Cerebellar cortex (tissue), 1 donor: Measurements from ENCODE around the gene HEPN1.
A peak's percentile ranks its signal among the peaks of the same experiment; 100 is the strongest.

Experiments
- DNase-seq: peaks from one replicate; pipeline ENCODE4 v3.0.0-alpha.2; 2015; ENCODE audit warnings: low spot score

The HEPN1 gene

DNA sequence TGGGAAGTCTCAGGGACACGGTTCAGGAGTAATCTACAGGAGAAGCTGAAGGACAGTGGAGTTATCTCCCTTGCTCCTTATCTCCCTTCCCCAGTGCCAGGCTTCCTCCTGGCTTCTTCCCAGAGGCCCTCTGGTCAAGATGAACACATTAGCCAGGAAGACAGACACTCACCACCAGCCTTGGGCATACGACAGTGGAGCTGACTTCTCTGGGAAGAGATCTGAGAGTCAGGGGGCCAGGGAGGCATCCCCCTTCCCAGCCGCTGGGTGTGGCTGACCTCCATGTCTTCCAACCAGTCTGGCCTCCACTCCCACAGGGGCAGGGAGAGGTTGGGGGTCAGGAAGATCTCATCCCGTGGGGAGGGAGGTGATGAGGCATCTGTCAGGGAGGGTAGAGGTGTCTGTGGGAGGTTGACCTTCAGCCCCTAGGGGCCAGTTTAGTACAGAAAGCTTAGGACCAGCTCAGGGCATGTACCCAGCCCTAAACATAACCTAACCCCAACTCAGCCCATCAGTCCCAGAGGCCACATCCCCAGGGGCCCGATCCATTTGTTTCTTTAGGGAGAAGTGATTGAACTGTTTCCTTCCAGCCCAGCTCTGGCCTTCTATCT lies 34.1 kb upstream of the HEPN1 start:
- DNase-seq, result no peak

DNA sequence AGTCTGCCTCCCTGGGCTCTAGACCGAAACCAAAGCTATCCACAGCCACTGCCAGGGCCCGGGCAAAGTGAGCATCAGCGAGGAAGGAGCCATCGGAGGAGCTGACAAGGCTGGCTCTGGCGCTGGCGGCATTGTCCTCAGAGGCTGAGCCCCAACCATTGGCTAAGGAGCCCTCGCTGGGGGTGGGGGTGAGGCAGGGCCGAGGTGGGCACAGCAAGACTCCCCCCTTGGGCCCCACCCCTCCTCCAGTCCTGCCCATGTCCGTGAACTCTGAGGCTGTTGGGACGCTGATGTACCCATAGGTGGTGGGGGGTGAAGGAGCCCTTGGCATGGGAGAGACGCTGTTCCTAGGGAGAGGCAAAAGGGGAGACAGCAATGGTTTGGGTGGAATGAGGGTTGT lies 32.6 kb upstream of the HEPN1 start:
- no peak for DNase-seq

DNA sequence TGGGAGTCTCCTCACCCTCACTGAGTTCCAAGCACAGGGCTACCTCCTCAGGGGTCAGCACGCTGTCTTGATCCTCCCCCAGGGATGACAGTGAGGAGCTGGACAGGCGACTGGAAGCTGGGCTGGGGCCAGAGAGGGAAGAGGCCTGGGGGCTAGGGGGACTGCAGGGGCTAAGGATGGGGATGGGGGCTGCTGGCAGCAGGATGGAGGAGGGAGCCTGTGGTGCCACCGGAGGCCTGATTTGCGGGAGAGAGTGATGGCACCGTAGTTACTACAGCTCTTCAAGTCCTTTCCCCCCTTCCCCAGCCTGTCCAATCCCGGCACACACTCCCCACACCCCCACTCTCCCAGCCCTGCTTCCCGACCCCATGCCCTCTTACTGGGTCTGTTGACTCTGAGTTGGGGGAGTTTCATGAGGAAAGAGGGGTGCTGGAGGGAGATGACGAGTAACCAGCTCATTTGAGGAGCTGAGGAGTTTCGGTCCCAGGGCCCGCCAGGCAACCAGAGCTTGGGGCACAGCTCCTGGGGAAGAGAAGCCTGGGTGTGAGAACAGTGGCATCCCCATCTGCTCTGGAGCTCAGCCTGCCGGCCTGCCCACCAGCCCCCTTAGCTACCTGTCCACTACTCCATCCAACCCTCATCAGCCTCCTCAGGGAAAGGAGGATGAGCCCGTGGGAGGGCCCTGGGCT lies 31.9 kb upstream of the HEPN1 start:
- no peak for DNase-seq

DNA sequence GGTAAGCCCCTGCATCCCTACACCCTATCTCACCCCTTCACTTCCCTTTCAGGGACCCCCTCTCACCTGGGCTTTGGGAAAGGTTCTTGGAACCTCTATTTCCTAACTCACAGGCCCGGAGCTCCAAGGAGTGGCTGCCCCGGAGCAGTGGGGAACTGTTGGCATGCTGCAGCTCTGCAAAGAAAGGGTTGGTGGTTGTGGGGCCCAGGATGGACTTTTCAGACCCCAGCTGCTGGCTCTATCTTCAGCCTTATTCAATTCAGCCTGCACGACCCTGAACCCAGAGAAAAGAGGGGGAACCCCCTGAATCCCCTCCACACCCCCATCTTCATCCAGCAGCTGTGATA lies 31.4 kb upstream of the HEPN1 start:
- DNase-seq, result no peak

DNA sequence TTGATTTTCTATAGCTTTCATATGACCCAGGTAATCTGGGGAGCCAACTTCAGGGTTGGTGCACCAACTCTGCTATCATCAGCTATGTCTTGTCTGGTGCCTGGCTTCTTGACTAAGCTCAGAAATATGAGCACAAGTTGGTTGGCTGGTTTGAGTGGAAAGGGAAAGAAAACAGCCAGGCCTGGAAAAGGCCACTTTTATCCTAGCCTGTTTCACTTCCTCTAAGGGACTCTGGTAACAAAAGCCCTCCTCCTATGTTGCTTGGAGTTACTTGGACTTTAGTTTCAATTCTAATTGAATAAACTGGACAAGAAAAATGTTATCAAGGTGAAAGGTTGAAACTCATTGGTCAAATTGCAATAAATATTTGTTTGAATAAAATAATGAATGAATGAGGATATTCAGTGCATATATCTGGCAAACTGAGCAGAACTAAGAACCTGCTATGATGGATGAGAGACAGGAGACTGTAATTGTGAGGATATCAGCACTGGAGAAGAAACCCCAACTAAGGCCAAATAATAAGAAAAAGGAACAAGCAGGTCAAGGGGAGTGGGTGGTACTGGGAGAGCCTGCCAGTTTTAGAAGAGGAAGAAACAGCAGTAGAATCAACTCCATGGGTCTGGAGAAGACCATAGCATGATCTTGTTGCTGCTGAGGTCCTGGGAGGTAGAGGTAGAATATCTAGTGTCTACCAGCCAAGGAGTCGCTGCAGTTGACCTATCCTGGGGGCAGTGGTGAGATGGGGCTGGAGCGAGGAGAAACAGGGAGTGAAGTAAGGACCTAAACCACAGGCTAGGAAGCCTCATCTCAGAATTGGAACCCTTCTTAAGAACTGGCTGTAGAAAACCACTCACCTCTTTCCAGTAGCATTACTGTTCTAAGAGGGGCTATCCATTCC lies 29.6 kb upstream of the HEPN1 start:
- DNase-seq, result no peak

DNA sequence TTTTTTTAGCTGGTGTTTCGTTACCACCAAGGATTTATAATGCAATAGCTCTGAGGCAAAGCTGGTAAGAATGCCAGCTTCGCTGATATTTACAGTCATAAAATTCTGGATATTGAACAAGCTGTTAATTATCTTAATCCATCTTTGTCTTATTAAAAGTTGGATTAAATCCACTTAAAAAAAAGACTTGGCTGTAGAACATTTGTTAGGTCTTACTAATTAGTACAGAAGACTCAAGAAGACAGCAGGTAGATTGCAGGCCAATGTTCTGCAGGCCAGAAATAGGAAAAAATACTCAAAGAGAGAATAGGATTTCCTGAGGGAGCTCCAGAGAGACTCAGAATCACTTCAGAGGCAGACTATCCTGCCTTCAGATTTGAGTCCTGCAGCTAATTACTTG lies 28.9 kb upstream of the HEPN1 start:
- DNase-seq, result no peak

DNA sequence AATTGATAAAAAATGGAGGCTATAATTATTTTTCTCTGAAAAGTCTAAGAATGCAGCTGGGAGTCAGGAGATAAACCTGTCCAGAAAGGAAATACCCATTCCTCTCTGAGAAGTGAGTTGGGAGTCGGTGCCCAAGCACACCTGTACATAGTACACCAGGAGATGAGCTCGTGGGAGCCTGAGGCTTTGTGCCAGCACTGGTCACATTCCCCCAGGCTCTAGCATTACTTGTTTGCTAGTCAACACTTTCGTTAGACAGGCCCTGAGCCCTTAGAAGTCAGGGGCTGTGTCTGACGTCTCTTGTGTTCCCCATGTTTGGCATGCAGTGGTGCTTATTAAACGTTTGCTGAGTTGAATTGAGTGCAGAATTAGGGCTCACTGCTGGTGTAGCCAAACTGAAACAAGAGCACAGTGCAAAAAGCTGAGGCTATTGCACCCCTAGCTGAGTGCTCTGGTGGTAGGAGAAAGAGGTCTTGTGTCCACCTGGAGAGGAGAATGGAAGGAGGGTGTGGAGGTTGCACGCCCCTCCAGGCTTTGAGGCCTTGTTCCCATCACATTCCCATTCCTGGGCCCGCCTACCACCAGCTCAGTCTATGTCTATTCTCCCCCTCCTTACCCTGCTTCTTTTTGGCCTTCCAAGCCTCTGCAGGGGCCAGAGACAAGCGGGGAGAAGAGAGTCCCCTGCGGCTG lies 28.2 kb upstream of the HEPN1 start:
- no peak for DNase-seq

DNA sequence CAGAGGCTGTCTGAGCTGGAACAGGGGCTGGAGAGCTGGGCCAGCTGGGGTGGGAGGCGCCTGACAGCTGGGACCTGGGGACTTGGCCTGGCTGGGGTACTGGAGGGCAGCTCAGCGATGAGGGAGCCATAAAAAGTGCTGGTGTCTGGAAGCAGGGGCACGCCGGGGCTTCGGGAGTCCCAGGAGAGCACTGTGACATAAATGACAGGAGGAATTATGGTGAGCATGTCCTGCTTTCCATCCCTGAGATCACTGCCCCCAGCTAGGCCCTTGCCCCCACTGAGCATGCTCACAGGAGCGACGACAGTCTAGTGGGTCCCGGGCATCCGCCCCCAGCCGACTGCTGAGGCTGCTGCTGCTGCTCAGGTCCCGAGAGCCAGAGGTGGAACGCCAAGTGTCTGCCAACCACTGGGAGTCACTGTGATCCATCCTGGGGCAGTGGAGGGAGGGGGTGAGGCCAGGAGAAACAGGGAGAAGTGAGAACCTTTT lies 27.6 kb upstream of the HEPN1 start:
- DNase-seq, result no peak

DNA sequence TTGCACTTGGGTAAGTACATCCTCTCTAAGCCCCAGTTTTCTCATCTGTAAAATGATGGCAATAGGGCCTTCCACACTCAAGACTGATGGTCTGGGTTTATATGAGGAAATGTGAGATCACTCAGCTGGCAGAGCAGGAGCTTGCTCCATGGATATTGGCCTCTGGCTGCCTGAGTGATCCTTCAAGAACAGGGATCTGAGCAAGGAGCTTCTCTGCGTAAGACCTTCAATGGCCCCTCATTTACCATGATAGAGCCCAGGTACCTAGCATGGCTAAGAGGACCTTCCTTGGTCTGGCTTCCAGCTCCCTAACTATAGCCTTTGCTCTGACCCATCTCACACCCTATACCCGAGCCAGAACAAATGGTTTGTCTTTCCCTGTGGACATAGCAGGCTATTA lies 26.9 kb upstream of the HEPN1 start:
- DNase-seq, result no peak

DNA sequence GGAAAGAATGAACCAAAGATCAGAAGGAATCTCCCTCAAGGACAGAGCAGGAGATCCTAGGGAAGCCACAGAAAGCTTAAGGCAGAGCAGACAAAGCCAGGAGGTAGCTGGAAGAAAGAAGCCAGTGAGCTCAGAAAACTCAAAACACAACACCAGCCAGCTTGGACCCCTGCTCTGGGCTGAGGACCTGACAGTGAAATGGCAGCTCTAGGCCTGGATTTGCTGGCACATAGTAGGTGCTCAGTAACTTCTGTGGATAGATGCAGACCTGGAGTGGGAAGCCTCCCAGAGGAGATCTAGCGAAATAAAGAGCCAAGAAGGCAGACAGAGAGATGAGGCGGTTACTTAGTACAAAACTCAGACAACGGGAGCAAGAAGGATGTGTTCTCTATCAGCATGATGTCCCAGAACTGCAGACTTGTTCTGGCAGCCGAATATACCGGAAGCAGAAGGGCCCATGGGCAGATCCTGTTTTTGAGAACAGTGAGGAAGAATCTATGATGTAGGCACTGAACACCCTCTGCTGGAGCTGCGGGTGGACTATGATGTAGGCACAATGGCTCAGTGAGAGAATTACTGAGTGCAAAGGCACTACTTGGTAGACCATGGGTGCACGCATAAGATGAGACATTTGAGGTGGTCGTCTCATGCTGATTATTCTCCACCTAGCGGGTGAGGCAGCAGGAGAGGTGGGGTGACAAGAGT lies 26.1 kb upstream of the HEPN1 start:
- no peak for DNase-seq

DNA sequence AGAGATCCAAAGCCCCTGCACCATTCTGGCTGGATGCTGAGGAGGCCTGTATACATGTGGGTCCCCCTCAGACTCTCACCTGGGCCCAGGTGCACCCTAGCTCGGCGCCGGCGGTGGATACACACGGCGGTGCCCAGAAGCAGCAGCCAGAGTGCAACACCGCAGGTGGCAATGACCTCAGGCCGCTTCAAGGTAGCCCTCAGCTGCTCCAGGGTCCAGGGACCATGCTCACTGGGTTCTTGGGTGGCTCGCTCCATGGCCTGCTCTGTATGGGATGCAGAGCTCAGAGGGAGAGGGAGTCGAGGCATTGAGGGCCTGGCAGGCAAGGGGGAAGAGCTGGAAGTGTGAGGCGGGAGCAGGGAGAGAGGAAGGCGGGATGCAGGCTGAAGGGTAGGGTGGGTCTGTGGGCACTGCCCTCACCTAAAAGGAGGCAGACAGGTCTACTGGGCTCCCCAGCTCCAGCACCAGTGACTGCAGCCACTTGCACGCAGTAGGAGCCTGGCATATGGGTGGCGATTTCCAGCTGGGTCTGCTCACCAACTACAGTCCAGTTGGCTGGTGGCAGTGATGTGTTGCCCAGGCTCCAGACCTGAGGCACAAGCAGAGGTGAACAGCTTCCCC lies 25.2 kb upstream of the HEPN1 start:
- no peak for DNase-seq

DNA sequence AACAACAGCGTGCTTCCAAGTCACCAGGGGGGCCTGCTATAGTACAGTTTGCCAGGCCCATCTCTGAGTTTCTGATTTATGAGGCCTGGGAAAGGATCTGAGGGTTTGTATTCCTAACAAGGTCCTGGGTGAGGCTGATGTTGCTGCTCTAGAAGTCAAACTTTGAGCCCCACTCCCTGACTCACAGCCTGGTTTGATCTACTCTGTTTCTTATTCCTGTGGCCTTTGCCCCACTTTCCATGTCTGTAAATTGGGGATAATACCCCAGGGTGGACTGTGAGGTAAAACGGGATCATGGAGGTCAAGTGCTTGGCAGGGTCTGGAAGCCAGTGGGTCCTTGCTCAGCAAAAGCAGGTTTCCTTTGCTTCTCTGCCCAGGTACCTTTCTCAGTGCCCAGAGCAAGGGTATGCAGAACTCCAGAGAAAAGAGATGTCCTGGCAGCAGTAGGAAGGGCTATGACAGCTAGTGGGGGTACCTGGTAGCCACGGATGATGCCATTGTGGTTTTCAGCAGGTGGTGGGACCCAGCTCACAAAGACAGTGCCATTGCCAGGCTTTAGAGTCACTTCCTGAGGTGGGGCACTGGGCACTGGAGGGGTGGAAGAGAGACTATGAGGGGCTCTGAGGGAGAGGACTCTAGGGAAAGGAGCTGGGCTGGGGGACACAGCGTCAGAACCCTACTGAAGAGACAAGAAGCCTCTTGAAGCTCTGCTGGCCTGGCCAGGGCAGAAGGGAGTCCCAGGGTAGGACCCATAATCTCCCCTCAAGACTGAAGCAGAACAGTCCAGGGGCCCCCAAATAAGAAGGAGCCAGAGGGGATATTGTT lies 24.2 kb upstream of the HEPN1 start:
- DNase-seq, result no peak

DNA sequence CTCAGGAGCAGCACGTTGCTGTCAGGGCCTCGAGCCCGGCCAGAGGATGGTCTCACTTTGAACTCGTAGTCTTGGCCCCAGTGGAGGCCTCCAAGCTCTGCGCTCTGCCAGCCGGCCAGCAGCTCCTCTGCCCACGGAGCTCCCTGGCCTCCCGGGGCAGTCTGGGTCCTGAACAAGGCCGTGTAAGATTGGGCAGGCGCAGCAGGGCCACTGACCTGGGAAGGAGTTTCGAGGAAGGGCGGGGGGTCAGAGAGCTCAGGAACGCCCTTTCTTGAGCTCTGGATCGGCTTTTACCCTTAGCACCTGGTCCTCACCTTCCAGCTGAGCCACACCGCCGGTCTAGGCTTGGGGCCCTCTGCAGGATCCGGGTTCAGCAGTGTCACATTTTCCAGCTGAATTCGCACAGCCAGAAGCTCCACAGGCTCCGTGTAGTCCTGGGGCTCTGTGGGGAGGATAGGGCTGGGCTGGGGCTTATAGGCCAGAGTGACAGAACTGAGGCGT lies 23.5 kb upstream of the HEPN1 start:
- DNase-seq, result no peak

DNA sequence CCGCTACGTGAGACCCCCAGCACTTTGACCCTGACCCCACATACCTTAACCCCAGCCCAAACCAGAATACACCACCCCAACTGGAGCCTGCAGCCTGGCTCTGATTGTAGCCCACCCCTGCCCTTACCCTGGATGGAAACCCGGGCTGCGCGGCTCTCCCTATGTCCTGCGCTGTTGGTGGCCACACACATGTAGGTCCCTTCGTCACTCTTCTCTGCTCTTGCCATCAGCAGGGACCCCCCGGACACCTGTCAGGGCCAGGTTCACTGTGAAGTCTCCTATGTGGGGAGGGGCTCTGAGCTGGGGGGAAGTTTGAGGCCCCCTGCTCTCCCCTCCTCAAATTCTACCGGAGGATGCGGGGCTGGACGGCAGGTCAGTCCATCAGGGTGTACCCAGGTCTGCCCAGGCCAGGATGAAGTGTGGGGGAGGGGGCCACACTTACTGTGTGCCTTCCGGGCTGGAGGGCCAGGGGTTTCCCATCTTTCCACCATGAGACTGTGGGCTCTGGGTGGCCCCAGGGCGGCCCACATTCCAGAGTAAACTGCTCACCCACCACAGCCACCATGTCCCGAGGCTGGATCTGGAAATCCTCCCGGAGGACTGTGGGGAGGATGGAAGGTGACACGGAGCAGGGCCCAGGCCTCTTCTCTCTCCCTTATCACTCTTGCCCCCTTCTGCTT lies 22.8 kb upstream of the HEPN1 start:
- DNase-seq, result no peak

DNA sequence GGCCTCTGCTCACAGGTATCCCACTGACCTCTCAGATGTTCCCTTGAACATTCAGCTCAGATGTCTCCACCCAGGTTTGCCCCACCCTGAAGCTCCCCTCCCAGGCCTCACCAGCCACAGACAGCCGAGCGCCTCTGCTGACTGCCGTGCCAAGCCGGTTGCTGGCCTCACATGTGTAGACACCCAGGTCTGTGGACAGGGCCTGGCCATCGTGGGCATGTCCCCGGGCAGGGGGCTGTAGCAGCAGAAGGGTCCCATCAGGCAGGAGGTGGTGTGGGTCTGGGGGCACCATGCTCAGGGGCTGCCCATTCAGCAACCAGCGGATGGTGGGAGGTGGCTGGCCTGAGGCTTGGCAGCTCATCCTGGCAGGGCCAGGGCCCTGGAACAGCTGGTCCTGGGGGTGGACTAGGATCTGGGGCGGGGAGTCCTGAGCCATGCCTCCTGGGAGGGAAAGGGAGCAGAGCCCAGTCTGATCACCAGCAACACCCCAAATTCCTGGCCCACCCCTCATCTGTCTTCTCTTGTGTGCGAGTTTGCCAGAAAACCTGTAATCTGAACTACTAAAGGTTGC lies 22.1 kb upstream of the HEPN1 start:
- no peak for DNase-seq

DNA sequence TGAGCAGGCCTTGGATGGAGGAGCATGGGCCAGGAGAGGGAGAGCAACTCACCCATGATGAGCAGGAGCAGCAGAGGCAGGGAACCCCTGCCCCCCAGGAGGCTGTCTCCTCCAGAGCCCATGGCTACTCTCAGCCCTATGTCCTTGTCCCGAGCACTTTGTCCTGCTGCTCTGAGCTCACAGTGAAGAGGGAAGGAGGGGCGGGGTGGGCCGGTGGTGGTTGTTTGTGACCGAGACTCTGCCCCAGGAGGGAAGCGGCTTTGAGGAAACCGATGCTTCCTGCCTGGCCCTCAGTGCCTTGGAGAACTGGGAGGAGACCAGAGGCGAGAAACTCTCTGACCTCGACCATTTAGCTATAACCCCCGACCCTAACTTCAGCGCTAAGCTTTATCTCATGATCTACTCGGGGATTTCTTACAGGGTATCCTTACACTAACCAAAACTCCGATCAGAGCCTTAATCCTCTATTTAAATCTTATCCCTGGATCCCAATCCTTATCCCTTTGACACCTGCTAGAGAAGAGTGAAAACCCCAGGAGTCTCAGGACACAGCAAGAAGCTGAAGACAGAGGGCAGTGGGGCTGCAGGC lies 21.3 kb upstream of the HEPN1 start, which contains the start of gene ROBO4:
TSS of gene ROBO4 (minus strand) at position 192 of the 589 bp plus-strand sequence. CDS start at position 122, 70 bp downstream.
- no peak for DNase-seq

DNA sequence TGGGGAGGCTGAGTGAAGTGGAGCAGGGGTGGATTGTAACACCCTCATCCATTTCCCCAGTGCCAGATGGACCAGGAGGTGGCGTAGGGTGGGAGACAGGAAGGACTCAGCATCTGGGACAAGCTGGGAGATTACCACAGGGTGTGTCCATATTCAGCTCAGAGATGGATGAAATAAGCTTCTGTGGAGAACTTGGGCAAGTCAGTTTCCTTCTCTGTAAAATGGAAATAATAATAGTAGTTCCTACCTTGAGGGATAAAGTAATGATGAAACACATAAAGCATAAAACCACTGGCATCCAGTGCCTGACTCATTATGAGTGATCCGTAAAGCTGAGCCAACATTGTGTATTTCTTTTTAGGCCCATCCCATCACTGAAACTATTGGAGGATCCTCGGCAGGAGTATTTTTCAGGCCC lies 20.8 kb upstream of the HEPN1 start:
- DNase-seq, result no peak

DNA sequence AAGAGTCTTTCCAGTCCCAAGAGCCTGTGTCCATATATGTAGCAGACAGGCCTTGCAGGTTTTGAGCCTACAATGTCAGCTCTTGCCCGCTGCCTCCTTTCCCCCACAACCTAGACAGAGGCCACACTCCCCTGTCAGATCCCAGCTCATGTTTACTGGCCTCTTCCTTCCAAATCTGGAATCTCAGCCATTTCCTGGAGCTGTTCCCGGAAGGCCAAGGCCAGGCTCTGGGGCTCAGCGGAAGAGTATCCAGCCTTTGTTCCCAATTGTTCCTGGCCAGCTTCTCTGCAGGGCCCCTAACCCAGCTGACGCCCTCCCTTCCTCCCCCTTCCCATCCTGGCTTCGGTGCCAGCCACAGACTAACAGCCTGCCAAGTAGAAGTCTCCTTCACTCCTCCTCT lies 20.3 kb upstream of the HEPN1 start:
- peak; percentile 39 for DNase-seq
